HG03025 (cell line): ENCODE measurements around the gene CDH23.

ENCODE experiments used
- ATAC-seq: cut with Tn5 transposase; IDR thresholded peaks from one replicate; pipeline ENCODE4 v1.9.1; 2021; ENCODE audit warnings: mild to moderate bottlenecking, moderate library complexity; ENCODE audit not compliant: unreplicated experiment, low FRiP score

The CDH23 gene

DNA sequence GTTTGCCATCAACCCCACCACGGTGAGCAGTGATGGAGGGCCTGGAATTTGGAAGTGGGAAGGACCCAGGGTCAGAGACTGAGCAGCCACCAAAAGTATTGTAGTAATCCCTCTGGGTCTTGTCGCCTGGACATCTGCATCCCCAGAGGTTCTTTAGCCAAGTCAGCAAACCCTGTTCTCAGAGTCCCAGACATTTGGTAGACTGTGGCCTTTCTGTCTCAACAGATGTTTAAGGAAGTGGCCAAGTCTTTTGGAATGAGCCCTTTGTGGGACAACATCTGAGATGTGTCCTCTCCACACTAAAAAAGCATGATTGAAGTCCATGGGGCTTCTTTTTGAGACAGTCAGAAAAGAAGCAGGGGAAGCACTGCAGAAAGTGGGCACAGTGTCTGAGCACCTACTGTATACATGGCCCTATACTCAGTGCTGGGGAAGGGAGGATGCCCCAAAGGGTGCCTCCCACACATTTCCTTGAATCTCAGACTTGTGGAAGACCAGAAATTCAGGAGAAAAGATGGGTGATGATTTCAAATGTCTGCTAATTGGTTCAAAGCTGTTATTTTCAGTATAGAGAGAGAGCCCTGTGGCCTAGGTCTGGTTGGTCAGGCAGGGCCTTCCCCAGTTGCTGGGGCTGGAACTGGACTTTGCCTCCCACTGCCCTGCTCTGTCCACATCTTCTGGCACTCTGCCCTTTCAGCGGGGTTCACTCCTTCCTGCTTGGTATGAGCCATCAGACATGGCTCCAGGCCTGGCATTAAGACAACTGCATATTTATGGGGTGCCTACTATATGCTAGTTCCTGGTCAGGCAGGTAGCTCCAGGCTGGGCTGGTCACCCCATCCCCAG, 403.1 kb downstream of the CDH23 start:
- ATAC-seq, result no peak

DNA sequence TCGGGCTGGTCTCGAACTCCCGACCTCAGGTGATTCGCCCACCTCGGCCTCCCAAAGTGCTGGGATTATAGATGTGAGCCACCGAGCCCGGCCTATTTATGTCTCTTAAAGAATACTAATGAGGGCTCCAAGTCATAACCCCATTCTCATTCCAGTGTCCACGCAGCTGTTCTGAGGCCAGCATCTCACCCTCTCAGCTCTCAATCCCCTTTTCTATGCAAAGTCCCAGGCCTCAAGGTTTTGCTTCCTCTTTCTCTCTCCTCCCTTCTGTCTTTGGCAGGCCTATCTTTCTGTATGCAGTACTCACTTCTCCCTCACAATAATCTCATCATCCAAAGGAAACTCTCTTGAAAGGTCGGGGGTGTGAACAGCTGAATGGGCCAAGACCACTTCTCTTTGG, 404.6 kb downstream of the CDH23 start:
- peak; percentile 70 for ATAC-seq

DNA sequence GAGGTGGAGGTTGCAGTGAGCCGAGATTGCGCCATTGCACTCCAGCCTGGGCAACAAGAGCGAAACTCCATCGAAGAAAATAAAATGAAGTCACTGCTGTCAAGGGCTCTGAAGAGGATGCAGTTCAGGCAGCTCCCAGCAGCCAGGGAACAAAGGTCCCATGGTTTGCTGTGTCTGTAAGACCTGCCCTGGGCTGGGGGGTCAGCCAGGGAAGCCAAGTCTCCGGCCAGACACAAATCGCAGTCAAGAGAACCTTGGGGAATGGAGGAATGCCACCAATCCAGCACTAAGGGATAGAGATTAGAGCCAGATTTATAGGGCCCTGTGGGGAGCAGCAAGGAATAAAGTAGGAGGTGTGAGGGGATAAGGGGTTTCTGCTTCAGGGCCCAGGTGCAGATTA, 405.5 kb downstream of the CDH23 start:
- no peak for ATAC-seq

DNA sequence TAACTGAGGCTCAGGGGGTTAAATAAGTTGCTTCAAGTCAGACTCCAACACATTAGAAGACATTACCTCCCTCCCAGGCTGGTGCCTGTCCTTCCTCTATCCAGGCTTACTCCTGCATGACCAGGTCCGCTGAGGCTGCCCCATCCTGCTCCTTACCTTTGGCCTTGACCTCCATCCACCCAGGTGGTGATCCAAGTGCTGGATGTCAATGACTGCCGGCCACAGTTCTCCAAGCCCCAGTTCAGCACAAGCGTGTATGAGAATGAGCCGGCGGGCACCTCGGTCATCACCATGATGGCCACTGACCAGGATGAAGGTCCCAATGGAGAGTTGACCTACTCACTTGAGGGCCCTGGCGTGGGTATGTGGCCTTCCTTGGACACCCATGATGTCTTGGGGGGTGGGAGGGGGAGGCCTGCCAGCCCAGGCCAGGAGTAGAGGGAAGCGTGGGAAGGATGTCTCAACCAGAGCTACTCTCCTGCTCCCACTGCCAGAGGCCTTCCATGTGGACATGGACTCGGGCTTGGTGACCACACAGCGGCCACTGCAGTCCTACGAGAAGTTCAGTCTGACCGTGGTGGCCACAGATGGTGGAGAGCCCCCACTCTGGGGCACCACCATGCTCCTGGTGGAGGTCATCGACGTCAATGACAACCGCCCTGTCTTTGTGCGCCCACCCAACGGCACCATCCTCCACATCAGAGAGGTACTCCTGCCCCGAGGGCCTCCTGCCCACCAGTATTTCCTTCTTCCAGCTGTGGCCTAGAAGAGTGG, 406.2 kb downstream of the CDH23 start:
- ATAC-seq, result no peak

DNA sequence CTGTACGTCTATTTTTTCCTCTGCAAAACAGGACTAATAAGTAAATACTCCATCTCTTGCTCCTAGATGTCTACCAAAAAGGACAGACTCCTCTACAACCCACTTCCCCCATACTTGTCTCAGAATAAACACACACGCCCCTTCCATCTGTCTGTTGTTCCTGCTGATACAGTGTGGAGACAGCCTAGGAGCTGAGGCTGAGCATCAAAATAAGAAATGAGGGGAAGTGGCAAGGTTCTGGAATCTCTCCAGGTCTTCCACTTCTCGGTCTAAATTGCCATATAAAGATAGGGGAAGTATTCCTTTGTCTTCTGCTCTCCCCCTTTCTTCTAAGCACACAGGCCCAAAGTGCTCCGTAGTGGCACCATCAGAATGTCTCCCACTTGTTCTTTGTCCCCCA, 407.4 kb downstream of the CDH23 start:
- ATAC-seq, result no peak

DNA sequence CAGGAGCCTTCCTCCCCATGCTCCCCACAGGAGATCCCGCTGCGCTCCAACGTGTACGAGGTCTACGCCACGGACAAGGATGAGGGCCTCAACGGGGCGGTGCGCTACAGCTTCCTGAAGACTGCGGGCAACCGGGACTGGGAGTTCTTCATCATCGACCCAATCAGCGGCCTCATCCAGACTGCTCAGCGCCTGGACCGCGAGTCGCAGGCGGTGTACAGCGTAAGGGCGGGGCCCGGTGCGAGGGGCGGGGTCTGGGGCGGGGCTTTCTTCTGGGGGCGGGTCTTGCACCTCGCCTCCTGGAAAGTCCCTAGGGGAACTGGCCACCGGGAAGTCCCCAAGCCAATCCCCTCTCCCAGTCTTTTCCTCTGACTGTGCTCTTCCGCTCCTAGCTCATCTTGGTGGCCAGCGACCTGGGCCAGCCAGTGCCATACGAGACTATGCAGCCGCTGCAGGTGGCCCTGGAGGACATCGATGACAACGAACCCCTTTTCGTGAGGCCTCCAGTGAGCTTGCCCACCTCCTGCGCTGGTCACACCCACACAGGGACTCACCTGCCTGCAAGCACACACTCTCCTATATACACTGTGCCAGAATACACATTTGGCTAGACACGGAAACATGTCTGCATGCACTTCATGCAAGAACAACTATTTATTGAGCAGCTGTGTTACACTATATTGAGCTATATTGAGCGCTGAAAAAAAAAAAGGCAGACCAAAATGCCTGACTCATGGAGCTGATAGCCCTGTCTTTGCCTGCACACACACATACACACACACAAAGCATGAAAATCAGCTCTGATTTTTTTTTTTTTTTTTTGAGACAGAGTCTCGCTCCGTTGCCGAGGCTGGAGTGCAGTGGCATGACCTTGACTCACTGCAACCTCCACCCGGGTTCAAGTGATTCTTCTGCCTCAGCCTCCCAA, 409.3 kb downstream of the CDH23 start:
- no peak for ATAC-seq

DNA sequence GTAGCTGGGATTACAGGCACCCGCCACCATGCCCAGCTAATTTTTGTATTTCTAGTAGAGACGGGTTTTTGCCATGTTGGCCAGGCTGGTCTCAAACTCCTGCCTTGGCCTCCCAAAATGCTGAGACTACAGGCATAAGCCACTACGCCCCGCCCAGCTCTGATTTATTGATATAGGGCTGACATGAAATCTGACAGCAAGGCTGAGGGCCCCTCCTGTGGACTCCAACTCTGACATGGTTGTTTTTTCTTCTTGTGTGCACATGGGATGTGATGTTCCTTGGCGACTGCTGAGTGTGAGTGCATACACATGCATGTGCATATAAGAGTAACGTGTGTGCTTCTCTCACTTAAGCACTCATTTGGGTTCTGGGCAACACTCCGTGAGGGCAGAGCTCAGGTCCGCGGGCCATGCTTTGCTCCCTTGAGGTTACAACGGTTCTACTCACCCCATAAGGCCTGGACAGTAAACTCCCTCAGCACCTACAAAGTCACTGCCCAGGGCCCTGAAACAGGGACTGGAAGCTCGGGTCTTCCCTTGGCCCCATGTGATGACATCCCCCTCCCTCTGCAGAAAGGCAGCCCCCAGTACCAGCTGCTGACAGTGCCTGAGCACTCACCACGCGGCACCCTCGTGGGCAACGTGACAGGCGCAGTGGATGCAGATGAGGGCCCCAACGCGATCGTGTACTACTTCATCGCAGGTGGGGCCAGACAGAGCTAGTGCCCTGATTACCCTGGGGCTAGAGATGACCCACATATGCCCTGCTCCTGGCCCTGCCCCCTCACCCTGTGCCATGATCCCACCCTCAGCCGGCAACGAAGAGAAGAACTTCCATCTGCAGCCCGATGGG, 410.2 kb downstream of the CDH23 start:
- no peak for ATAC-seq

DNA sequence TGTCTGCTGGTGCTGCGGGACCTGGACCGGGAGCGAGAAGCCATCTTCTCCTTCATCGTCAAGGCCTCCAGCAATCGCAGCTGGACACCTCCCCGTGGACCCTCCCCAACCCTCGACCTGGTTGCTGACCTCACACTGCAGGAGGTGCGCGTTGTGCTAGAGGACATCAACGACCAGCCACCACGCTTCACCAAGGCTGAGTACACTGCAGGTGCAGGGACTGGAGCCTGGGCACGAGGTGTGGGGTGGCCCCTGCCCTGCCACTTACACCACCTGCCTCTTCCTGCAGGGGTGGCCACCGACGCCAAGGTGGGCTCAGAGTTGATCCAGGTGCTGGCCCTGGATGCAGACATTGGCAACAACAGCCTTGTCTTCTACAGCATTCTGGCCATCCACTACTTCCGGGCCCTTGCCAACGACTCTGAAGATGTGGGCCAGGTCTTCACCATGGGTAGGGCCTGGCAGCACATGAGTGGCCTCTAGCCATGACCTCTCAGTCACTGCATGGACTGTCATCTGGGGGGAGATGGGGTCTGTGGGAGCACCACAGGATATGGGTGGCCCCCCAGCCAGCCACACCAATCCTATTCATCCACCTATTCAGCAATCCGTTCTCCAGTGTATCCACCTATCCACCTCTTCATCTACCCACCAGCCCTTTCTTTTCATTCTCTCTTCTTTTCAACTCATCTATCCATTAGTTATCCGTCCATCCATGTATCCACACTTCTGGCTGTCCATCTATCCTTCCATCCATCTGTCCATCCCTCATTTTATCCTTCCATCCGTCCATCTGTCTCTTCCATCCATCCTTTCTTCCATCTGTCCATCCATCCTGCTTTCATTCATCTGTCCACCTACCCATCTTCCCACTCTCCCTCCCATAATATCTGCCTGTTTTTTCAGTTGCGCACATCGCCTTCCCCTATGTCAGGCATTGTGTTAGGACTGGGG, 411.1 kb downstream of the CDH23 start:
- no peak for ATAC-seq

DNA sequence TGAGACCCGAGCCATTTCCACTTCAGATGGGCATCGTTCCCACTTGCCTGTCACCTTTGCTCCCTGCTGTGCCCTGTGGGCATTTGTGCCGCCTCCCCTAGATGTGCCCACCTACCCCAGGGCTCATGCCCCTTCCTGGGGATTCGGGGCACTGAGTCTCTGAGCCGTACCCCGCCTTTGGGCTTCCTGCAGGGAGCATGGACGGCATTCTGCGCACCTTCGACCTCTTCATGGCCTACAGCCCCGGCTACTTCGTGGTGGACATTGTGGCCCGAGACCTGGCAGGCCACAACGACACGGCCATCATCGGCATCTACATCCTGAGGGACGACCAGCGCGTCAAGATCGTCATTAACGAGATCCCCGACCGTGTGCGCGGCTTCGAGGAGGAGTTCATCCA, 412.9 kb downstream of the CDH23 start:
- no peak for ATAC-seq

DNA sequence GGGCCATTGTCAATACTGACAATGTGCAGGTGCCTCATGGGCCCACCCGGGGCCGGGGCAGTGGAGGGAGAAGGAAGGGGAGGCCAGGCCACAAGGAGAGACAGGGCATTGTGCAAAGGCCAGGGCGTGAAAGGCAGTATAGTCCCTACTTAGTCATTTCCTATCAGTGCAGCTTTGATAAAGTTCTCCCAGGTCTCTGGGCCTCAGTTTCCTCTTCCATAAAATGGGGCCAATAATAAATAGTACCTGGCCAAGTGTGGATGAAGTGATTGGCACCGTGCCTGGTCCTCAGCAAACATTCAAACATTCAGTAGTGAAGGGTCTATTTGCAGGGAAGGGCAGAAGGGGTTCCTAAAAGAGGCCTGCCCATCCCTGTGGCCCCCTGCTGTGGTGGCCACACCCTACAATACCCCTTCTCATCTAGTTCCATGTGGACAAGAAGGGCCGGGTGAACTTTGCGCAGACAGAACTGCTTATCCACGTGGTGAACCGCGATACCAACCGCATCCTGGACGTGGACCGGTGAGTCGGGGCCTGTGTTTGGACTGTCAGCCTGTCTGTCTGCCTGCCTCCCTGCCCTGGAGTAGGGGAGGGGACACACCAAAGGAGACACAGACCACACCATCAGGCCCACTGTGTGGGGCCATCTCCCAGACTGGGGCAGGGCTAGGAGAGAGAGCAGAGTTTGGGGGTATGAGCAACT, 413.5 kb downstream of the CDH23 start:
- no peak for ATAC-seq

DNA sequence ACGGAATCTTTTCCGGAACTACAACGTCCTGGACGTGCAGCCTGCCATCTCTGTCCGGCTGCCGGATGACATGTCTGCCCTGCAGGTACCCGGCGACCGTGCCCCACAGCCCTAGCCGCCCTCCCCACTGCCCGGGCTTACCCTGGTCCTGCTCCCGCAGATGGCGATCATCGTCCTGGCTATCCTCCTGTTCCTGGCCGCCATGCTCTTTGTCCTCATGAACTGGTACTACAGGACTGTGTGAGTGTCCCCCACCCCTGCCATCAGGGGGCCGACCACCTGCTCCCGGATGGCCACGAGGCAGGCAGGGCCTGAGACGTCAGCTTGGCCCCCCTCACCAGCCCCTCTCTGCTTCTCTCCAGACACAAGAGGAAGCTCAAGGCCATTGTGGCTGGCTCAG, 414.6 kb downstream of the CDH23 start:
- ATAC-seq, result no peak

DNA sequence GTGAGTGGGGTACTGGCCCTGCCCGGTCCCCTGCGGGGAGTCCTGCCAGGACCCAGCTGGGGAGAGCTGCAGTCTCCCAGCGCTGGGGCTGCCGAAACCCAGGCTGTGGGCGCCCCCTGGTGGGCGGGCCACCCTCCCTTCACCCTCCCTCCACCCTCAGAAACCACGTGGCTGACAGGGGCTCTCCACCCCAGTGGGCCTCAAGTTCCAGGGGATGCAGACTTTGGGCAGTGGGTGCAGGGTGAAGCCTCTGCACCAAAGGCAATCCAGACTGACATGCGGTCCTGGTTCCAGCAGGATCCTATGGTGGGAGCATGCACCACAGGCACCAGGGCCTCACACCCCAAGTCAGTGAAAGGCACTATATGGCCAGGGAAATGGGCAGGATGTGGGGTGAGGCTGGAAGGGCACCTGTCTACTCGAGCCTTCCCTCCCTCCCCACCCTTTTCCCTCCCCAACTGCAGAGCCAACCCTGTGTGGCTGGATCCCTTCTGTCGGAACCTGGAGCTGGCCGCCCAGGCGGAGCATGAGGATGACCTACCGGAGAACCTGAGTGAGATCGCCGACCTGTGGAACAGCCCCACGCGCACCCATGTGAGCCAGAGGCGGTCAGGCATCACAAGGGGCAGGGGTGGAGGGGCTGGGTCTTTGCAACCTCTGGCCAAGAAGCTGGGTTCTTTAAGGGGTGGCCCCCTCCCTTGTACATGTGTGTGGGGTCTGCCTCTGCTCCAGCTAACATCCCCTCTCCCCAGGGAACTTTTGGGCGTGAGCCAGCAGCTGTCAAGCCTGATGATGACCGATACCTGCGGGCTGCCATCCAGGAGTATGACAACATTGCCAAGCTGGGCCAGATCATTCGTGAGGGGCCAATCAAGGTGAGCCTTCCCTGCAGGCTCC, 415.5 kb downstream of the CDH23 start:
- no peak for ATAC-seq

DNA sequence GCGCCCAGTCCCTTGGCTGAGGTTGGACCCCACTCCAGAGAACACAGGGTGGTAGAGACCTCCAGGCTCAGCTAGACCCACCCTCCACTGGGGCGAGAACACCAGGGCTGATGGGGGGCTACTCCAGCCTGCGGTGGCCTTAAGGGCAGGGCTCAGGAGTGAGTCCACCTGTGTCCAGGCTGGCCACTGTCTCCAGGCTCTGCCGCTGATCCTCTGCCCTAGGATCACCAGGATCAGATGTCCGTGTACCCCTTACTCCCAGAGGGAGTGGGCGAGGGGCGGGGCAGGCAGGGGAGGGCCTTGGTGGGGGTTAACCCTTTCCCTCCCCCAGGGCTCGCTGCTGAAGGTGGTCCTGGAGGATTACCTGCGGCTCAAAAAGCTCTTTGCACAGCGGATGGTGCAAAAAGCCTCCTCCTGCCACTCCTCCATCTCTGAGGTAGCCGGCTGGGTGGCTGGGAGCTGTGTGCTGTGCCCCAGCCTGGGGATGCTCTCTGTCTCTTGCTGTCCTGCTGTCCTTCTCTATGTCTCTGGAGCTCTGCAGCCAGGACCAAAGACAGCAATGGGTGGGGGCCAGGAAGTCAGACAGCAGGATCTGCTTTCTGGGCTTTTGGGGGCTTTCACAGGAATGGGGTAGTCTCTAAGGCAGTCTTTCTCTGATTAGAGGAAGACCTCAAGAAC, 416.3 kb downstream of the CDH23 start:
- no peak for ATAC-seq

DNA sequence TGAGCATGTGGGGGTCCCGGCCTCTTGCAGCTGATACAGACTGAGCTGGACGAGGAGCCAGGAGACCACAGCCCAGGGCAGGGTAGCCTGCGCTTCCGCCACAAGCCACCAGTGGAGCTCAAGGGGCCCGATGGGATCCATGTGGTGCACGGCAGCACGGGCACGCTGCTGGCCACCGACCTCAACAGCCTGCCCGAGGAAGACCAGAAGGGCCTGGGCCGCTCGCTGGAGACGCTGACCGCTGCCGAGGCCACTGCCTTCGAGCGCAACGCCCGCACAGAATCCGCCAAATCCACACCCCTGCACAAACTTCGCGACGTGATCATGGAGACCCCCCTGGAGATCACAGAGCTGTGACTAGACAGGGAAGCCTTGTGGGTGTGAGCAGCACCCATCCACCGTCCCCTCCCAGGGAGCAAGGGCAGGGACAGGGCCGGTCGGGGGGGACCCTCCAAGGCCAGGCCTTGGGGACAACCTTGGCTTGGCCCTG, 418.2 kb downstream of the CDH23 start:
- no peak for ATAC-seq

DNA sequence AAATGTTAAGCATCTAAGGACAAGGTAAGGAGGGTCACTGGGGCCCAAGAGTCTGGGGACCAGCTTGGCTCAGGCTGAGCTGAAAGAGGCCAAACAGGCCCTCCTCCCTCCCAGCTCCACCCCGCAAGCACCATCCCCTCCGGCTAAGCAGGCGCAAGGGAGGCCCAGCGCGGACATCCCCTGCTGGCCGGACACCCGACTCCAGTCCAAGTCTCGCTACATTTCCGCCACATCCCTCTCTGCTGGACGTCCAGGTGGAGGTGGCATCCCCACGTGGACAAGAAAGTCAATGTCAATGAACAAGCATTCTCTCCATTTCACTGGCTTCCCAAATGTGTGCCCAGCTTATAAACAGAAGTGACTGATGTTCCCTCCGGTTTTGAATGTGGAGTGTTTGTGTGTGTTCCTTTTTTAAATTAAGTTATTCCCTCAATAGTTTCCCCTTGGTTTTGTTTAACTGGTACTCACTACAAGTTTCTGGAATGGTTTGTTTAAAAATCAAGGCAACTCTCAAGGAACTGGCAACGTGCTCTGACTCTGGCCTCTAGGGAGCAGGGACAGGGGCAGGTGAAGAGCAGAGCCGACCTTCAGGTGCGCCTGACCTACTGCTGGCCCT, 418.9 kb downstream of the CDH23 start:
- ATAC-seq, result no peak

DNA sequence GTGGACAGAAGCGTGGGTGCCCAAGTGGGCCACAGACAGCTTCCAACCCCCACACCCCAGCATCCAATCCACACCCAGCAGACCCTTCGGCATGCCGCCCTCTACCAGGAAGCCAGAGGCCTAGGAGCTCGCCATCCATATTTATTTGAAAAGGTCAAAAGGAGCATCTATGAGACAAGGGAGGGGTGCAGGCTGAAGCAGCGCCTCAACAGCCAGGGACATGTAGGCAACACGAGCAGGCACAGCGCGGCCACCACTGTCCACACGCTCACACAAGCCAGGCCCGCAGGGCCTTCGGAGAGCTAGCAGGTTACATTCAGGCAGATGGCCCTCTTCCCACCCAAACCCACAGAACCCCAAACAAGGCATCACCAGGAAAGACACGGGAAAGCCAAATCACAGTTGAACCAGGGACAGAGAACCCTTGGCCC, 419.7 kb downstream of the CDH23 start:
- no peak for ATAC-seq
